Thyroid gland (tissue), 4 donors: Measurements from ENCODE around the gene CDC42EP4.

ENCODE experiments used
- POLR2A ChIP-seq, 2 donors: fragments of 450-650 bp; IDR thresholded peaks; one replicate each; pipeline ENCODE4 v1.6.1; 2017; ENCODE audit warnings: antibody characterized with exemption in 2 of 2, mild to moderate bottlenecking in 2 of 2, moderate library complexity in 1 of 2
- TF ChIP-seq, protein P1 (sequence below), 6 experiments: fragments of 200-600 bp in 3 of 6; fragments of 450-650 bp in 3 of 6; sonication (generic) in 3 of 6; IDR thresholded peaks; one replicate each; pipeline ENCODE4 v1.5.1; 2016 to 2019; ENCODE audit warnings: antibody characterized with exemption in 6 of 6, mild to moderate bottlenecking in 2 of 6, inconsistent platforms in 1 of 6, moderate library complexity in 1 of 6

- TF ChIP-seq, protein P1, sequence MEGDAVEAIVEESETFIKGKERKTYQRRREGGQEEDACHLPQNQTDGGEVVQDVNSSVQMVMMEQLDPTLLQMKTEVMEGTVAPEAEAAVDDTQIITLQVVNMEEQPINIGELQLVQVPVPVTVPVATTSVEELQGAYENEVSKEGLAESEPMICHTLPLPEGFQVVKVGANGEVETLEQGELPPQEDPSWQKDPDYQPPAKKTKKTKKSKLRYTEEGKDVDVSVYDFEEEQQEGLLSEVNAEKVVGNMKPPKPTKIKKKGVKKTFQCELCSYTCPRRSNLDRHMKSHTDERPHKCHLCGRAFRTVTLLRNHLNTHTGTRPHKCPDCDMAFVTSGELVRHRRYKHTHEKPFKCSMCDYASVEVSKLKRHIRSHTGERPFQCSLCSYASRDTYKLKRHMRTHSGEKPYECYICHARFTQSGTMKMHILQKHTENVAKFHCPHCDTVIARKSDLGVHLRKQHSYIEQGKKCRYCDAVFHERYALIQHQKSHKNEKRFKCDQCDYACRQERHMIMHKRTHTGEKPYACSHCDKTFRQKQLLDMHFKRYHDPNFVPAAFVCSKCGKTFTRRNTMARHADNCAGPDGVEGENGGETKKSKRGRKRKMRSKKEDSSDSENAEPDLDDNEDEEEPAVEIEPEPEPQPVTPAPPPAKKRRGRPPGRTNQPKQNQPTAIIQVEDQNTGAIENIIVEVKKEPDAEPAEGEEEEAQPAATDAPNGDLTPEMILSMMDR (IDR thresholded peaks at IDR 0.05): no peak
- no peak for TF ChIP-seq POLR2A (IDR thresholded peaks at IDR 0.05)
Measured at GRCh38 chr17:73318836-73319235, 7.0 kb upstream of the CDC42EP4 start.
